OCI-LY1 (cell line): ENCODE data around the gene WEE1.

Experiments used
- H2AFZ ChIP-seq: fragments of 200-600 bp; sonication (generic), shearing (Covaris generic); 2 replicates; pipeline ENCODE4 v1.6.0; 2014; ENCODE audit warnings: antibody characterized with exemption, mild to moderate bottlenecking, low read length
- H3F3A ChIP-seq: fragments of 200-600 bp; sonication (generic), shearing (Covaris generic); 2 replicates; pipeline ENCODE4 v1.6.0; 2014; ENCODE audit warnings: mild to moderate bottlenecking, antibody characterized with exemption, low read length, moderate library complexity; ENCODE audit not compliant: insufficient read depth
- H3K27ac ChIP-seq: fragments of 200-600 bp; sonication (generic); 2 replicates; pipeline ENCODE4 v1.5.1; 2014; ENCODE audit warnings: low read length, mixed run types, mild to moderate bottlenecking, low read depth; ENCODE audit not compliant: poor library complexity, severe bottlenecking
- H3K27me3 ChIP-seq: fragments of 200-600 bp; sonication (generic); 2 replicates; pipeline ENCODE4 v1.6.0; 2014; ENCODE audit warnings: antibody characterized with exemption, mild to moderate bottlenecking, low read length, moderate library complexity; ENCODE audit not compliant: insufficient read depth
- H3K36me3 ChIP-seq: fragments of 200-600 bp; sonication (generic); 2 replicates; pipeline ENCODE4 v1.6.1; 2014; ENCODE audit warnings: mild to moderate bottlenecking, antibody characterized with exemption, low read length, moderate library complexity, mixed read lengths; ENCODE audit not compliant: insufficient read depth
- H3K4me1 ChIP-seq: fragments of 200-600 bp; sonication (generic); 2 replicates; pipeline ENCODE4 v1.5.1; 2014; ENCODE audit warnings: mild to moderate bottlenecking, low read length, moderate library complexity; ENCODE audit not compliant: insufficient read depth, severe bottlenecking
- H3K4me2 ChIP-seq: fragments of 200-600 bp; sonication (generic), shearing (Covaris generic); 2 replicates; pipeline ENCODE4 v1.6.1; 2014; ENCODE audit warnings: low read length
- H3K4me3 ChIP-seq: fragments of 200-600 bp; sonication (generic); 2 replicates; pipeline ENCODE4 v1.5.1; 2014; ENCODE audit warnings: low read length, low read depth, mild to moderate bottlenecking, mixed read lengths; ENCODE audit not compliant: poor library complexity, severe bottlenecking
- H3K79me2 ChIP-seq: fragments of 200-600 bp; shearing (Covaris generic); 2 replicates; pipeline ENCODE4 v1.6.1; 2016; ENCODE audit warnings: mixed run types, low read length, mixed read lengths; ENCODE audit not compliant: insufficient read depth
- H3K9ac ChIP-seq: fragments of 200-600 bp; sonication (generic), shearing (Covaris generic); 2 replicates; pipeline ENCODE4 v1.6.1; 2014; ENCODE audit warnings: mild to moderate bottlenecking, low read length, mixed read lengths
- H3K9me2 ChIP-seq: fragments of 200-600 bp; sonication (generic), shearing (Covaris generic); 2 replicates; pipeline ENCODE4 v1.6.1; 2014; ENCODE audit warnings: low read depth, mild to moderate bottlenecking, low read length, mixed read lengths
- H3K9me3 ChIP-seq: fragments of 200-600 bp; shearing (Covaris generic); 2 replicates; pipeline ENCODE4 v1.6.1; 2014; ENCODE audit warnings: low read length, mixed read lengths
- H4K20me1 ChIP-seq: fragments of 200-600 bp; sonication (generic), shearing (Covaris generic); 2 replicates; pipeline ENCODE4 v1.6.0; 2016; ENCODE audit warnings: mild to moderate bottlenecking, low read length; ENCODE audit not compliant: insufficient read depth
- CTCF ChIP-seq: fragments of 200-600 bp; sonication (generic), shearing (Covaris generic); IDR thresholded peaks from 2 replicates; pipeline ENCODE4 v1.5.1; 2017; ENCODE audit warnings: mild to moderate bottlenecking, antibody characterized with exemption, low read length, moderate library complexity, mixed read lengths
- EZH2 ChIP-seq: fragments of 200-600 bp; sonication (generic), shearing (Covaris generic); IDR thresholded peaks from 2 replicates; pipeline ENCODE4 v1.8.0; 2017; ENCODE audit warnings: borderline replicate concordance, mixed run types, mild to moderate bottlenecking, antibody characterized with exemption, low read length, moderate library complexity, mixed read lengths

WEE1 gene

GRCh38 chr11:9527481-9528135 is 45.9 kb upstream of the WEE1 start:
- Histone ChIP-seq H3K36me3 (peaks cover 10% of the 10 kb centered on the region; the same call in 1 of the 2 replicates), H3K4me2 (no peak overlapping the region), H3K27ac (no peak overlapping the region), H3K9me3 (no peaks in the 10 kb centered on the region), H4K20me1 (no peaks in the 10 kb centered on the region), H3K4me3 (no peak overlapping the region), H3K9ac (no peak overlapping the region), H2AFZ (no peak overlapping the region), H3K4me1 (no peaks in the 10 kb centered on the region), H3K9me2 (no peaks in the 10 kb centered on the region), H3K27me3 (no peaks in the 10 kb centered on the region), H3F3A (no peaks in the 10 kb centered on the region), H3K79me2 (no peaks in the 10 kb centered on the region)
- no peak for TF ChIP-seq EZH2
- TF ChIP-seq CTCF: no peak

GRCh38 chr11:9528136-9528501 is 45.4 kb upstream of the WEE1 start:
- Histone ChIP-seq H4K20me1 (no peaks in the 10 kb centered on the region), H3K4me2 (no peak overlapping the region), H3K4me3 (no peak overlapping the region), H3K36me3 (peaks cover 10% of the 10 kb centered on the region; the same call in 1 of the 2 replicates), H3K27ac (no peak overlapping the region), H3K9me3 (no peaks in the 10 kb centered on the region), H3F3A (no peaks in the 10 kb centered on the region), H2AFZ (no peak overlapping the region), H3K27me3 (no peaks in the 10 kb centered on the region), H3K4me1 (peaks cover under 1% of the 10 kb centered on the region), H3K9ac (no peak overlapping the region), H3K9me2 (no peaks in the 10 kb centered on the region), H3K79me2 (no peaks in the 10 kb centered on the region)
- no peak for TF ChIP-seq CTCF
- no peak for TF ChIP-seq EZH2

- H3K36me3 ChIP-seq: peaks cover 10% of the 10 kb centered on the region; the same call in 1 of the 2 replicates
- TF ChIP-seq EZH2 (no peak), CTCF (no peak)
- no peaks in the 10 kb centered on the region for H3F3A ChIP-seq
- no peaks in the 10 kb centered on the region for H3K9me3 ChIP-seq
- no peak overlapping the region for H3K4me3 ChIP-seq
- H2AFZ ChIP-seq: no peak overlapping the region
- H3K9me2 ChIP-seq: no peaks in the 10 kb centered on the region
- H3K79me2 ChIP-seq: no peaks in the 10 kb centered on the region
- peaks cover 6% of the 10 kb centered on the region for H3K4me1 ChIP-seq
- no peaks in the 10 kb centered on the region for H4K20me1 ChIP-seq
- no peak overlapping the region for H3K9ac ChIP-seq
- H3K27me3 ChIP-seq: no peaks in the 10 kb centered on the region
- no peak overlapping the region for H3K27ac ChIP-seq
- H3K4me2 ChIP-seq: no peak overlapping the region
These were observed 44.7 kb upstream of the WEE1 start for GRCh38 chr11:9528573-9529333.
